Sigmoid colon (tissue), 7 donors: ENCODE measurements around the gene LAMB1. TPM values are rescaled to one million over a fixed set of nuclear protein-coding genes. Genes with fewer than 3 reads are reported as not detected.
A peak's percentile ranks its signal among the peaks of the same experiment; 100 is the strongest.

Source experiments
- DNase-seq: peaks from one replicate; pipeline ENCODE4 v3.0.0-alpha.2; 2019
- H3K27ac ChIP-seq, 4 donors: fragments of 200-600 bp; sonication (generic); one replicate each; pipeline ENCODE4 v1.5.1; 2016 to 2019; ENCODE audit warnings: mild to moderate bottlenecking in 1 of 4
- H3K27me3 ChIP-seq, 3 donors: fragments of 200-600 bp; sonication (generic); one replicate each; pipeline ENCODE4 v1.5.1; 2019; ENCODE audit warnings: mild to moderate bottlenecking in 1 of 3
- H3K36me3 ChIP-seq, 4 donors: fragments of 200-600 bp; sonication (generic); one replicate each; pipeline ENCODE4 v1.5.1; 2016 to 2019
- H3K4me1 ChIP-seq, 4 donors: fragments of 200-600 bp; sonication (generic); one replicate each; pipeline ENCODE4 v1.5.1; 2017 to 2019
- H3K4me3 ChIP-seq, 4 donors: fragments of 200-600 bp; sonication (generic); one replicate each; pipeline ENCODE4 v1.5.1; 2017 to 2019; ENCODE audit warnings: mild to moderate bottlenecking in 2 of 4, moderate library complexity in 1 of 4
- H3K9me3 ChIP-seq, 4 donors: fragments of 200-600 bp in 3 of 4; sonication (generic) in 3 of 4; one replicate each; pipeline versions ENCODE4 v1.5.1 to v1.6.1; 2013 to 2019
- CTCF ChIP-seq, 4 experiments: fragments of 450-650 bp in 3 of 4; fragments of 200-600 bp in 1 of 4; IDR thresholded peaks; one replicate each; pipeline ENCODE4 v1.5.1; 2016 to 2019; ENCODE audit warnings: antibody characterized with exemption in 4 of 4, mild to moderate bottlenecking in 3 of 4, moderate library complexity in 2 of 4
- EP300 ChIP-seq, 4 donors: sonication (generic); formaldehyde crosslinking; IDR thresholded peaks; one replicate each; pipeline ENCODE4 v1.6.1; 2017; ENCODE audit warnings: antibody characterized with exemption in 4 of 4
- POLR2A ChIP-seq, 2 donors: fragments of 450-650 bp; IDR thresholded peaks; one replicate each; pipeline ENCODE4 v1.6.1; 2016; ENCODE audit warnings: antibody characterized with exemption in 2 of 2, mild to moderate bottlenecking in 2 of 2, moderate library complexity in 2 of 2
- POLR2AphosphoS5 ChIP-seq, 4 donors: sonication (generic); formaldehyde crosslinking; IDR thresholded peaks; one replicate each; pipeline ENCODE4 v1.6.1; 2017; ENCODE audit warnings: antibody characterized with exemption in 4 of 4
- WGBS, 2 donors: extraction: QIAGEN DNeasy Blood & Tissue Kit; methylation state at CpG; one replicate each; pipeline ENCODE4 v1.1.7; 2013; 5-methylcytosine and 5-hydroxymethylcytosine counted together
- intact Hi-C: fragments of 100-400 bp; cut with DNase I; formaldehyde crosslinking; loops from one replicate; pipeline ENCODE4 v1.15.1; 2023
- polyA plus RNA-seq, 3 donors: library from polyadenylated mRNA; stranded (reverse); fragments of 200-250 nt; gene quantifications; one replicate each; pipeline ENCODE4 v1.2.3, GENCODE V29; 2013
- total RNA-seq, 4 donors: library from RNA; depleted of rRNA; stranded (reverse); fragments of >200 nt; gene quantifications; one replicate each; pipeline ENCODE4 v1.1.0, GENCODE V29; 2016
- donor health status: healthy with polysubstance abuse.
- donor health status: Bipolar disorder and iron deficiency.
- donor health status: healthy.

Gene LAMB1
- total and polyA plus RNA-seq, 7 donors = 16.9 to 246 (median 161) TPM

- intact Hi-C loops = loop anchor here (5.0 to 10.0 kb wide), 6 partner anchors 66 to 259 kb away; partner anchors contain the start of genes CBLL1 and DLD
- peak overlapping the region; percentile 83 to 87 (median 86) for H3K27ac ChIP-seq
Measured at GRCh38 chr7:108003599-108003935, 606 bp upstream of the LAMB1 start.

GRCh38 chr7:108001764-108002725 is 916 bp downstream of the LAMB1 start:
- peak overlapping the region; percentile 83 to 87 (median 86) for H3K27ac ChIP-seq
- H3K36me3 ChIP-seq = peaks cover 0 to 12% (median 1%) of the 10 kb centered on the region in 4 donors
- H3K9me3 ChIP-seq = no peaks in the 10 kb centered on the region
- peak overlapping the region; percentile 64 to 81 (median 76) for H3K4me3 ChIP-seq
- no peak for TF ChIP-seq CTCF (IDR thresholded peaks at IDR 0.05)
- peak; percentile 35 to 69 (median 45) for TF ChIP-seq POLR2AphosphoS5 (IDR thresholded peaks at IDR 0.05)
- TF ChIP-seq POLR2A (IDR thresholded peaks at IDR 0.05) = no peak
- TF ChIP-seq EP300 (IDR thresholded peaks at IDR 0.05) = no peak
- no peaks in the 10 kb centered on the region for H3K27me3 ChIP-seq
- WGBS, 2 donors = 1 to 2% methylated on average over 75 of the region's 75 CpGs
- intact Hi-C loops = loop anchor here (5.0 to 10.0 kb wide), 6 partner anchors 65 to 257 kb away; partner anchors contain the start of genes CBLL1 and DLD
- peaks cover 0 to 44% (median 39%) of the 10 kb centered on the region in 4 donors for H3K4me1 ChIP-seq
- DNase-seq = peak; percentile 73

More at GRCh38 chr7:108003599-108003935, 606 bp upstream of the LAMB1 start:
- Histone ChIP-seq H3K9me3 (no peaks in the 10 kb centered on the region), H3K4me3 (peak overlapping the region; percentile 64 to 81 (median 76)), H3K36me3 (no peaks in the 10 kb centered on the region), H3K4me1 (peaks cover 0 to 38% (median 35%) of the 10 kb centered on the region in 4 donors), H3K27me3 (no peaks in the 10 kb centered on the region)
- 35 to 48% methylated on average over 15 of the region's 15 CpGs for WGBS, 2 donors
- no peak for DNase-seq
- TF ChIP-seq EP300 (IDR thresholded peaks at IDR 0.05) (no peak), POLR2AphosphoS5 (IDR thresholded peaks at IDR 0.05) (no peak), CTCF (IDR thresholded peaks at IDR 0.05) (no peak), POLR2A (IDR thresholded peaks at IDR 0.05) (no peak)

GRCh38 chr7:108000875-108001763 is 1.8 kb downstream of the LAMB1 start:
- TF ChIP-seq EP300 (IDR thresholded peaks at IDR 0.05) (no peak), POLR2AphosphoS5 (IDR thresholded peaks at IDR 0.05) (peak in 2 of 4 donors; percentile 30 to 37)
- peak; percentile 78 for DNase-seq
- intact Hi-C loops = loop anchor here (5.0 to 10.0 kb wide), 6 partner anchors 64 to 256 kb away; partner anchors contain the start of genes CBLL1 and DLD
- Histone ChIP-seq H3K9me3 (no peaks in the 10 kb centered on the region), H3K27ac (peak overlapping the region; percentile 83 to 87 (median 86)), H3K36me3 (peaks cover 0 to 16% (median 3%) of the 10 kb centered on the region in 4 donors), H3K4me3 (peak overlapping the region; percentile 64 to 81 (median 76)), H3K4me1 (peaks cover 0 to 52% (median 47%) of the 10 kb centered on the region in 4 donors), H3K27me3 (no peaks in the 10 kb centered on the region)
- WGBS, 2 donors = 5 to 13% methylated on average over 37 of the region's 37 CpGs

GRCh38 chr7:107999779-108000560 is 3.0 kb downstream of the LAMB1 start:
- no peaks in the 10 kb centered on the region for H3K9me3 ChIP-seq
- peaks cover 0 to 63% (median 58%) of the 10 kb centered on the region in 4 donors for H3K4me1 ChIP-seq
- H3K27ac ChIP-seq = peak overlapping the region; percentile 83 to 87 (median 86)
- TF ChIP-seq POLR2A (IDR thresholded peaks at IDR 0.05) (no peak), POLR2AphosphoS5 (IDR thresholded peaks at IDR 0.05) (no peak), EP300 (IDR thresholded peaks at IDR 0.05) (no peak), CTCF (IDR thresholded peaks at IDR 0.05) (no peak)
- H3K27me3 ChIP-seq = no peaks in the 10 kb centered on the region
- no peak for DNase-seq
- intact Hi-C loops = loop anchor here (5.0 to 10.0 kb wide), 6 partner anchors 63 to 255 kb away; partner anchors contain the start of genes CBLL1 and DLD
- peaks cover 0 to 16% (median 3%) of the 10 kb centered on the region in 4 donors for H3K36me3 ChIP-seq
- peak overlapping the region in 3 of 4 donors; percentile 64 to 81 (median 75) for H3K4me3 ChIP-seq
- 66 to 70% methylated on average over 4 of the region's 4 CpGs for WGBS, 2 donors
